GM12801 (cell line): ENCODE measurements around the gene CD47.

Source experiments
- CTCF ChIP-seq: IDR thresholded peaks from one replicate; pipeline ENCODE4 v1.5.1; 2011; ENCODE audit warnings: control low read depth; ENCODE audit not compliant: insufficient read length; ENCODE audit errors: extremely low read depth

The CD47 gene

DNA sequence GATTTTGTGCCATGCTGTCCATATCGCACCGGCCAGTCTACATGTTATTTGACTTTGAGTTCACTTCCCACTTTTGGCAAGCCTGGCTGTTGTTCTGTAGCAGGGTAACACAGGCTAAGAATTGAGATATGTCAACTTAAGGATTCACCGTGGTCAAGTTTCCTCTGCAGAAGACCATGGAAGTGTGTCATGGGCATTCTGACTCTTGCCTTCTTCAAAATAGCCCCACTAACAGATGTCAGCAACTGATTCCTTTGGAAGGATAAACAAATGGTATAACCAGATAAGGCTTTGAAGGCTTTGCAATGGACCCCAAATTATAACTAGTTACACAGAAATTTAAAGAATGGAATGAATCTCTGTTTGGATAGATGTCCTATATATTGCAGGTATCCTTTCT is 20.1 kb upstream of the CD47 start:
- TF ChIP-seq CTCF: no peak

GRCh38 chr3:108108416-108108815 is 17.6 kb upstream of the CD47 start:
- no peak for TF ChIP-seq CTCF

GRCh38 chr3:108106449-108106848 is 15.6 kb upstream of the CD47 start:
- TF ChIP-seq CTCF: no peak

DNA sequence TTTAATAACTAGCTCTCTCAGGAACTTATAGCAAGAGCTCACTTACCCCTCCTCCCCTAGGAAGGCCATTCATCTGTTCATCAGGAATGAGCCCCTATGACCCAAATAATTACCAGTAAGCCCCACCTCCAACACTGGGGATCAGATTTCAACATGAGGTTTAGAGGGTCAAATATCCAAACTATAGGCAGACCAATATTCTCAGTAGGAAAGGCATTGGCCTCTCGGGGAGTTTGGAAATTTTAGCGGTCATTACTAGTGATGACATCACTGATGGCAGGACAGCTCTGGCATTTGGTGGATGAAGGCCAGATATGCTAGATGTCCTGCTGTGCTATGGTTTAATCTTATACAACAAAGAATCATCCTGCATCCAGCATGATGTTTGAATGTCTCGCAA is 15.2 kb upstream of the CD47 start:
- no peak for TF ChIP-seq CTCF

DNA sequence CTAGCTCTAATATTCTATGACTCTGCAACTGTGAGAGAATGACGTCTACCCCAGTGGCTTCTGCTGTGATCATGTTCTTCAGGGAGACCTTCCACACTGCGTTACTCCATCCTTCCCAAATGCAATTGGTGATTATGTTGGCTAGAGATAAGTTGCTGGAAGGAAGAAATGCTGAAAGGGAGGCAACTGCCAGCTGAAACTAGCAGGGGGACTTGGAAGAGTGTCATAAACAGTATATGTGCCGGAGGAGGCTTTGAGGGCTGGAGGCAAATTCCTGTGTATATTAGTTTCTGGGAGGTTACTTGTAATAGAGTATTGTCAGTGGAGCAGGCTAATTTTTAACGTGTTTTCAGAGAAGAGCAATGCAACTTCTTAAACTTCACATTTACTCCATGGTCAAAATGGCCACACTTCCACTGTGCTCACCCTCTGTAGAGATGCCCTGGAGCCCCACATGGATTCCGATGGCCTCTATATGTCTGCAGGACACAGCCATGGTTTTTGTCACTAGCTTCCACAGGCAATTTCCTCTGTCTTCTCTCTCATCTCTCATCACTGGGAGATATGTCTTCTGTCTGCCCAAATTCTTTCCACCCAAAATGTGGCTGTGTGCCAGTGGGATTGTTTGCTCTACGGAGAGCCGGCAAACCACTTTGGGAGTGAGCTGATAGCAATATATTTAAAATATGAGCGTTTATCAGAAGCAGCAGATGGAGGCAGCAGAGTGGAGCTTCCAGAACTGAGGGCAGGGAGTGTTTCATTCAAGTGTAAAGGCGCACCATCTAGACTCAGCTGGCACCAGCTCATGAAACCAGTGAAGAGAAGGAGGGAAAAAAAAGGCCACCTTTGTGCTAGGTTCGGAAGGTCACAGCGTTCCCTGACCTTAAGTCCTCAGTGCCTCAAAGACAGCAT is 13.3 kb upstream of the CD47 start:
- no peak for TF ChIP-seq CTCF

DNA sequence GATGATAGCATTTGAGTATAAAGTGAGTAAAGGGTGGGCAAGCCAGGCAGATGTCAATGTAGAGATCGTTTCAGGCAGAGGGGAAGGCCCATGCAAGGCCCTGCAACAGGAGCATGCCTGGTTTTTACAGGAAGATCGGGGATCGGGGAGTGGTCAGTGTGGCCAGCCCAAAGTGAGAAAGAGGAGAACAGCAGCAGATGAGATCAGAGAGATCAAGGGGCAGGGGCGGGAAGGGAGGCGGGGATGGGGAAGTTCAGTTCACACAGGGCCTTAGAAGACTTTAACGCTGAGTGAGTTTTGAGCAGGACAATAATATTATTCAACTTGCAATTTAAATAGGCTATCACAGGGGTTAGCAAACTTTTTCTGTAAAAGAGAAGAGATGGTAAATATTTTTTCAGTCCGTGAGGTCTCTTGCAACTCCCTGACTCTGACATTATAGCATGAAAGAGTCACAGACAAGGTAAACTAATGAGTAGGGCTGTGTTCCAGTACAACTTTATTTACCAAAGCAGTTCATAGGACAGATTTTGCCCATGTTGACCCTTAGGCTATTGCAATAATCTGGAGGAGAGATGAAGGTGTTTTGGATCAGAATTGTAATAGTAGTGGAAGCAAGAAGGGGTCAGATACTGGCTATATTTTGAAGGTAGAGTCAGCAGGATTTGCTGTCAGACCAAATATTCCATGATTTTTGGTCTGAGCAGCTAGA is 12.4 kb upstream of the CD47 start:
- TF ChIP-seq CTCF: no peak

DNA sequence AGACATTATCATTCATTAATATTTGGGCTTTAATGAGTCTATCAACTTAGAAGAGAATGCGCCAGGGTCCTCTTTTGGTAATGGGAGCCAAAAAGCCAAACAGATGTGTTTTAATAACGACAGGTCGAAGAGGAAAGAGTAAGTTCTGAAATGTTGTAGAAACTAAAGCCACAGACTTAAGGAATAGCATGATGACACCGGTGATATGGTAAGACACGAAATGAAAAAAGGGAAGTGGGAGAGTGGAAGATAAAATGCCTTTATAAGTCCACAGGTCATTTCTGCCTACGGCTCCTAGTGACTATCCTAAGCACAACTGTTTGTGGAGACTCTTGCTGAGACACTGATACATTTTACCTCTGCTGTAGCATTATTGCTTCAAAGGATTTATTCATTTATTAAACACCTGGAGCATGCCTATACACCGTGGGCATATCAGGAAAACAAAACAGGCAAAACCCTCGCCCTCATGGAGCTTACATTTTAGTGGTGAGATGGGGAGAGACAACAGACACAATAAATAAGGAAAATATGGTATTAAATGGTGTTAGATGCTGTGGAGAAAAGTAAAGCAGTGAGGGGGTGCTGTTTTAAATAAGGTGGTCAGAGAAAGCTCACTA is 11.7 kb upstream of the CD47 start:
- no peak for TF ChIP-seq CTCF
